K562 (cell line): ENCODE measurements around the gene ZNF652. TPM values are rescaled to one million over a fixed set of nuclear protein-coding genes. Genes with fewer than 3 reads are reported as not detected.

Experiments
- CBX8 ChIP-seq: fragments of 200-600 bp; sonication (generic); IDR thresholded peaks from 2 replicates; pipeline ENCODE4 v1.6.1; 2012; ENCODE audit warnings: borderline replicate concordance, mixed run types, low read depth, mild to moderate bottlenecking, moderate library complexity, mixed read lengths, low read length, control low read depth, inconsistent platforms; ENCODE audit not compliant: poor library complexity, severe bottlenecking; ENCODE audit errors: extremely low read depth
- MCM5 ChIP-seq: fragments of 450-650 bp; IDR thresholded peaks from 2 replicates; pipeline ENCODE4 v1.6.1; 2016; ENCODE audit warnings: low read depth
- SRSF9 ChIP-seq: fragments of 200-400 bp; formaldehyde crosslinking; IDR thresholded peaks from 2 replicates; pipeline ENCODE4 v1.6.1; 2017; ENCODE audit warnings: low read depth, low read length, borderline replicate concordance
- ZNF212 ChIP-seq: fragments of 450-650 bp; formaldehyde crosslinking; IDR thresholded peaks from 2 replicates; pipeline ENCODE4 v1.4.0; 2020; ENCODE audit warnings: mild to moderate bottlenecking
- polyA plus RNA-seq, 8 experiments: library from polyadenylated mRNA; depleted of rRNA in 4 of 8; stranded (reverse) in 5 of 8; unstranded in 3 of 8; fragments of >200 nt; fragmentation: Nextera tagmentation in 2 of 8; fragmentation: Illumina TruSeq in 1 of 8; extraction: Ambion mirVana in 2 of 8; extraction: Trizol in 1 of 8; gene quantifications; 2 replicates each; pipeline versions ENCODE4 v1.2.1 to v1.2.3, GENCODE V29; 2011 to 2014; ENCODE audit warnings: inconsistent platforms in 1 of 8, missing spikeins in 1 of 8
- total RNA-seq, 7 experiments: library from RNA; depleted of rRNA in 6 of 7; stranded (reverse); fragments of >200 nt in 6 of 7; fragmentation: Illumina TruSeq in 2 of 7; extraction: Trizol in 2 of 7; gene quantifications; 2 replicates each; pipeline versions ENCODE4 v1.2.1 to v1.2.3, GENCODE V29; 2011 to 2021; ENCODE audit warnings: low replicate concordance in 1 of 7
- TF ChIP-seq, protein P1 (sequence below): fragments of 450-650 bp; IDR thresholded peaks from 2 replicates; pipeline ENCODE4 v1.6.1; 2016; ENCODE audit warnings: antibody characterized with exemption
- TF ChIP-seq, protein P2 (sequence below): fragments of 250-450 bp; sonication (Bioruptor Pico); IDR thresholded peaks from 2 replicates; pipeline ENCODE4 v1.8.0; 2022; ENCODE audit warnings: inconsistent platforms, mild to moderate bottlenecking, moderate library complexity, borderline replicate concordance
- TF ChIP-seq, protein P3 (sequence below): fragments of 450-650 bp; IDR thresholded peaks from 2 replicates; pipeline ENCODE4 v1.6.1; 2016; ENCODE audit warnings: borderline replicate concordance

ZNF652 gene
- total and polyA plus RNA-seq, 9 of the 15 experiments (the other 6 are each of a cell fraction or from before 2014, with no cell fraction given) = 5.1 to 15.5 (median 7.8) TPM

DNA sequence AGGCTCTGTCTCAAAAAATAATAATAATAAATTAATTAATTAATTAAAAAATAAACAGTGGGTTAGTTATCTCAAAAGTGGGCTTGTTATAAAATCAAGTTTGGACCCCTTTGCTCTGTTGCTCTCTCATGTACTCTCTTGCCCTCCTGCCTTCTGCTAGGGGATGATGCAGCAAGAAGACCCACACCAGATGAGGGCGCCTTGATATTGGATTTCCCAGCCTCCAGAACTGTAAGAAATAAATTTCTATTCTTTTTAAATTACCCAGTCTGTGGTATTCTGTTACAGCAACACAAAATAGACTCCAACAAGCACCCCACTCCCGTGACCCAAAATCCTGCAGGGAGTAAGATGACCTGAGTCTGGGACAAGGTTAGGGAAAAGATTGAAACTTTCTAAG is 2.1 kb upstream of the ZNF652 start (continued):
- TF ChIP-seq, protein P1, sequence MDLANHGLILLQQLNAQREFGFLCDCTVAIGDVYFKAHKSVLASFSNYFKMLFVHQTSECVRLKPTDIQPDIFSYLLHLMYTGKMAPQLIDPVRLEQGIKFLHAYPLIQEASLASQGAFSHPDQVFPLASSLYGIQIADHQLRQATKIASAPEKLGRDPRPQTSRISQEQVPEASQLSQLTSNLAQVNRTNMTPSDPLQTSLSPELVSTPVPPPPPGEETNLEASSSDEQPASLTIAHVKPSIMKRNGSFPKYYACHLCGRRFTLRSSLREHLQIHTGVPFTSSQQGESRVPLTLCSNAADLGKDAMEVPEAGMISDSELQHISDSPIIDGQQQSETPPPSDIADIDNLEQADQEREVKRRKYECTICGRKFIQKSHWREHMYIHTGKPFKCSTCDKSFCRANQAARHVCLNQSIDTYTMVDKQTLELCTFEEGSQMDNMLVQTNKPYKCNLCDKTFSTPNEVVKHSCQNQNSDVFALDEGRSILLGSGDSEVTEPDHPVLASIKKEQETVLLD = no peak
- no peak for TF ChIP-seq CBX8
- TF ChIP-seq SRSF9 = no peak
- TF ChIP-seq MCM5 = no peak
- TF ChIP-seq, protein P2, sequence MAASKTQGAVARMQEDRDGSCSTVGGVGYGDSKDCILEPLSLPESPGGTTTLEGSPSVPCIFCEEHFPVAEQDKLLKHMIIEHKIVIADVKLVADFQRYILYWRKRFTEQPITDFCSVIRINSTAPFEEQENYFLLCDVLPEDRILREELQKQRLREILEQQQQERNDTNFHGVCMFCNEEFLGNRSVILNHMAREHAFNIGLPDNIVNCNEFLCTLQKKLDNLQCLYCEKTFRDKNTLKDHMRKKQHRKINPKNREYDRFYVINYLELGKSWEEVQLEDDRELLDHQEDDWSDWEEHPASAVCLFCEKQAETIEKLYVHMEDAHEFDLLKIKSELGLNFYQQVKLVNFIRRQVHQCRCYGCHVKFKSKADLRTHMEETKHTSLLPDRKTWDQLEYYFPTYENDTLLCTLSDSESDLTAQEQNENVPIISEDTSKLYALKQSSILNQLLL = no peak
- TF ChIP-seq ZNF212 (CRISPR knock-in tag) = no peak
- TF ChIP-seq, protein P3, sequence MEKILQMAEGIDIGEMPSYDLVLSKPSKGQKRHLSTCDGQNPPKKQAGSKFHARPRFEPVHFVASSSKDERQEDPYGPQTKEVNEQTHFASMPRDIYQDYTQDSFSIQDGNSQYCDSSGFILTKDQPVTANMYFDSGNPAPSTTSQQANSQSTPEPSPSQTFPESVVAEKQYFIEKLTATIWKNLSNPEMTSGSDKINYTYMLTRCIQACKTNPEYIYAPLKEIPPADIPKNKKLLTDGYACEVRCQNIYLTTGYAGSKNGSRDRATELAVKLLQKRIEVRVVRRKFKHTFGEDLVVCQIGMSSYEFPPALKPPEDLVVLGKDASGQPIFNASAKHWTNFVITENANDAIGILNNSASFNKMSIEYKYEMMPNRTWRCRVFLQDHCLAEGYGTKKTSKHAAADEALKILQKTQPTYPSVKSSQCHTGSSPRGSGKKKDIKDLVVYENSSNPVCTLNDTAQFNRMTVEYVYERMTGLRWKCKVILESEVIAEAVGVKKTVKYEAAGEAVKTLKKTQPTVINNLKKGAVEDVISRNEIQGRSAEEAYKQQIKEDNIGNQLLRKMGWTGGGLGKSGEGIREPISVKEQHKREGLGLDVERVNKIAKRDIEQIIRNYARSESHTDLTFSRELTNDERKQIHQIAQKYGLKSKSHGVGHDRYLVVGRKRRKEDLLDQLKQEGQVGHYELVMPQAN = no peak
